Large intestine (tissue), 3 donors: ENCODE measurements around the gene KIF26A. TPM values are rescaled to one million over a fixed set of nuclear protein-coding genes. Genes with fewer than 3 reads are reported as not detected.

Experiments
- DNase-seq, 2 donors: peaks; one replicate each; pipeline versions ENCODE4 v3.0.0 to v3.0.0-alpha.2; 2013
- H3K27ac ChIP-seq: one replicate; pipeline ENCODE4 v1.5.1; 2013; ENCODE audit warnings: low read length
- H3K27me3 ChIP-seq: 2 replicates; pipeline ENCODE4 v1.6.1; 2013; ENCODE audit warnings: low read length; ENCODE audit not compliant: control insufficient read depth, insufficient read depth
- H3K36me3 ChIP-seq: 2 replicates; pipeline ENCODE4 v1.6.1; 2013; ENCODE audit warnings: low read length; ENCODE audit not compliant: control insufficient read depth, insufficient read depth
- H3K4me1 ChIP-seq: one replicate; pipeline ENCODE4 v1.6.1; 2013; ENCODE audit warnings: low read length; ENCODE audit not compliant: control insufficient read depth, insufficient read depth
- H3K4me3 ChIP-seq: one replicate; pipeline ENCODE4 v1.5.1; 2013; ENCODE audit warnings: low read length
- H3K9me3 ChIP-seq: one replicate; pipeline ENCODE4 v1.6.1; 2013; ENCODE audit warnings: mild to moderate bottlenecking, low read depth, low read length, moderate library complexity; ENCODE audit not compliant: control insufficient read depth
- WGBS: methylation state at CpG from one replicate; pipeline ENCODE4 v1.1.5; 2013; ENCODE audit warnings: low lambda C conversion rate; ENCODE audit not compliant: insufficient coverage; 5-methylcytosine and 5-hydroxymethylcytosine counted together
- polyA plus RNA-seq: library from polyadenylated mRNA; unstranded; fragments of 120-200 nt; gene quantifications from one replicate; pipeline ENCODE4 v1.2.1, GENCODE V29; 2013

KIF26A gene
- polyA plus RNA-seq, 1 donor = 8.8 TPM

- DNase-seq = no peak
- no CpG with 5 or more reads among the region's 5 CpGs for WGBS
- no peaks in the 10 kb centered on the region for H3K36me3 ChIP-seq
- H3K4me1 ChIP-seq = peaks cover 4% of the 10 kb centered on the region
- H3K27ac ChIP-seq = no peak overlapping the region
- no peak overlapping the region for H3K4me3 ChIP-seq
- H3K27me3 ChIP-seq = peaks cover 45% of the 10 kb centered on the region
- peaks cover 3% of the 10 kb centered on the region for H3K9me3 ChIP-seq
Measured at GRCh38 chr14:104121142-104121541, 17.2 kb upstream of the KIF26A start.

GRCh38 chr14:104123879-104124278 is 14.5 kb upstream of the KIF26A start:
- Histone ChIP-seq H3K36me3 (no peaks in the 10 kb centered on the region), H3K27ac (no peak overlapping the region), H3K9me3 (peaks cover 3% of the 10 kb centered on the region), H3K27me3 (peaks cover 23% of the 10 kb centered on the region), H3K4me3 (no peak overlapping the region), H3K4me1 (no peaks in the 10 kb centered on the region)
- no peak for DNase-seq
- 100% methylated on average over 1 of the region's 1 CpG for WGBS

GRCh38 chr14:104125011-104125410 is 13.4 kb upstream of the KIF26A start:
- Histone ChIP-seq H3K36me3 (no peaks in the 10 kb centered on the region), H3K27ac (no peak overlapping the region), H3K9me3 (peaks cover 6% of the 10 kb centered on the region), H3K27me3 (peaks cover 12% of the 10 kb centered on the region), H3K4me1 (no peaks in the 10 kb centered on the region), H3K4me3 (no peak overlapping the region)
- WGBS = 88% methylated on average over 3 of the region's 4 CpGs
- DNase-seq = no peak

GRCh38 chr14:104126753-104127152 is 11.6 kb upstream of the KIF26A start:
- H3K4me3 ChIP-seq = no peak overlapping the region
- no CpG with 5 or more reads among the region's 2 CpGs for WGBS
- no peak for DNase-seq
- no peak overlapping the region for H3K27ac ChIP-seq
- H3K9me3 ChIP-seq = peaks cover 6% of the 10 kb centered on the region
- H3K27me3 ChIP-seq = peaks cover 6% of the 10 kb centered on the region
- no peaks in the 10 kb centered on the region for H3K4me1 ChIP-seq
- H3K36me3 ChIP-seq = no peaks in the 10 kb centered on the region

GRCh38 chr14:104128981-104129380 is 9.4 kb upstream of the KIF26A start:
- Histone ChIP-seq H3K36me3 (no peaks in the 10 kb centered on the region), H3K9me3 (peaks cover 6% of the 10 kb centered on the region), H3K27ac (no peak overlapping the region), H3K4me1 (no peaks in the 10 kb centered on the region), H3K27me3 (peaks cover 22% of the 10 kb centered on the region), H3K4me3 (no peak overlapping the region)
- DNase-seq = no peak
- no CpG with 5 or more reads among the region's 1 CpG for WGBS

GRCh38 chr14:104129556-104129955 is 8.8 kb upstream of the KIF26A start:
- Histone ChIP-seq H3K4me1 (no peaks in the 10 kb centered on the region), H3K36me3 (no peaks in the 10 kb centered on the region), H3K4me3 (no peak overlapping the region), H3K27ac (no peak overlapping the region), H3K9me3 (peaks cover 3% of the 10 kb centered on the region), H3K27me3 (peaks cover 28% of the 10 kb centered on the region)
- no peak for DNase-seq
- WGBS = 80% methylated on average over 1 of the region's 1 CpG

- H3K27ac ChIP-seq = no peak overlapping the region
- H3K4me1 ChIP-seq = peaks cover 6% of the 10 kb centered on the region
- peak in 1 of 2 donors; percentile 43 for DNase-seq
- peaks cover 8% of the 10 kb centered on the region for H3K9me3 ChIP-seq
- H3K36me3 ChIP-seq = no peaks in the 10 kb centered on the region
- peaks cover 43% of the 10 kb centered on the region for H3K27me3 ChIP-seq
- H3K4me3 ChIP-seq = no peak overlapping the region
- no CpG with 5 or more reads among the region's 11 CpGs for WGBS
Measured at GRCh38 chr14:104130974-104131651, 7.3 kb upstream of the KIF26A start.

GRCh38 chr14:104131968-104132732 is 6.2 kb upstream of the KIF26A start:
- DNase-seq = no peak
- WGBS = no CpG with 5 or more reads among the region's 23 CpGs
- H3K27me3 ChIP-seq = peaks cover 52% of the 10 kb centered on the region

GRCh38 chr14:104132981-104133380 is 5.4 kb upstream of the KIF26A start:
- no peak for DNase-seq
- peaks cover 59% of the 10 kb centered on the region for H3K27me3 ChIP-seq
- no peaks in the 10 kb centered on the region for H3K36me3 ChIP-seq
- WGBS = no CpG with 5 or more reads among the region's 7 CpGs
- no peak overlapping the region for H3K27ac ChIP-seq
- H3K4me1 ChIP-seq = peaks cover 10% of the 10 kb centered on the region
- peaks cover 14% of the 10 kb centered on the region for H3K9me3 ChIP-seq
- H3K4me3 ChIP-seq = no peak overlapping the region

More at GRCh38 chr14:104131968-104132732, 6.2 kb upstream of the KIF26A start:
- peaks cover 9% of the 10 kb centered on the region for H3K4me1 ChIP-seq
- no peaks in the 10 kb centered on the region for H3K36me3 ChIP-seq
- H3K9me3 ChIP-seq = peaks cover 12% of the 10 kb centered on the region
- no peak overlapping the region for H3K4me3 ChIP-seq
- no peak overlapping the region for H3K27ac ChIP-seq

GRCh38 chr14:104133496-104133895 is 4.9 kb upstream of the KIF26A start:
- Histone ChIP-seq H3K4me1 (peaks cover 11% of the 10 kb centered on the region), H3K27ac (no peak overlapping the region), H3K9me3 (peaks cover 15% of the 10 kb centered on the region), H3K4me3 (no peak overlapping the region), H3K36me3 (no peaks in the 10 kb centered on the region), H3K27me3 (peaks cover 61% of the 10 kb centered on the region)
- WGBS = no CpG with 5 or more reads among the region's 9 CpGs
- DNase-seq = no peak
